Neural progenitor cell (in vitro differentiated cells): ENCODE data around the gene MSI2. TPM values are rescaled to one million over a fixed set of nuclear protein-coding genes. Genes with fewer than 3 reads are reported as not detected.
"Not testable (repeated sequence)": the region's sequence is repeated elsewhere in the genome, so short reads cannot be mapped to it uniquely, and the experiment has no call there.

Experiments used
- DNase-seq: peaks from one replicate; pipeline ENCODE4 v3.0.0-alpha.2; 2016; ENCODE audit warnings: low spot score
- H2AFZ ChIP-seq: fragments of 200-600 bp; sonication (generic); replicated peaks from 2 replicates; pipeline ENCODE4 v1.6.1; 2016; ENCODE audit warnings: antibody characterized with exemption
- H3F3A ChIP-seq: fragments of 200-600 bp; sonication (generic); 2 replicates; pipeline ENCODE4 v1.6.1; 2016; ENCODE audit warnings: antibody characterized with exemption, low read depth
- H3K27ac ChIP-seq: fragments of 200-600 bp; sonication (generic); 2 replicates; pipeline ENCODE4 v1.5.1; 2016; ENCODE audit warnings: mild to moderate bottlenecking
- H3K27me3 ChIP-seq: fragments of 200-600 bp; sonication (generic); 2 replicates; pipeline ENCODE4 v1.6.1; 2016; ENCODE audit warnings: mild to moderate bottlenecking, moderate library complexity
- H3K36me3 ChIP-seq: fragments of 200-600 bp; sonication (generic); 2 replicates; pipeline ENCODE4 v1.5.1; 2016
- H3K4me1 ChIP-seq: fragments of 200-600 bp; sonication (generic); 2 replicates; pipeline ENCODE4 v1.6.1; 2016; ENCODE audit warnings: mixed run types
- H3K4me2 ChIP-seq: fragments of 200-600 bp; sonication (generic); 2 replicates; pipeline ENCODE4 v1.6.1; 2016
- H3K4me3 ChIP-seq: fragments of 200-600 bp; sonication (generic); 2 replicates; pipeline ENCODE4 v1.5.1; 2016
- H3K79me2 ChIP-seq: fragments of 200-600 bp; sonication (generic); 2 replicates; pipeline ENCODE4 v1.6.1; 2016; ENCODE audit warnings: low read depth
- H3K9ac ChIP-seq: fragments of 200-600 bp; sonication (generic); 2 replicates; pipeline ENCODE4 v1.6.1; 2016
- H3K9me3 ChIP-seq: fragments of 200-600 bp; sonication (generic); 2 replicates; pipeline ENCODE4 v1.5.1; 2016; ENCODE audit warnings: low read depth
- H4K20me1 ChIP-seq: fragments of 200-600 bp; sonication (generic); 2 replicates; pipeline ENCODE4 v1.6.1; 2016; ENCODE audit warnings: low read depth
- H3K27ac Mint-ChIP-seq: 3 replicates; pipeline ENCODE4 v1.8.0; 2021; ENCODE audit warnings: mixed read lengths
- H3K27me3 Mint-ChIP-seq: 2 replicates; pipeline ENCODE4 v1.8.0; 2022; ENCODE audit warnings: low read depth, mild to moderate bottlenecking, inconsistent platforms, moderate library complexity, mixed read lengths; ENCODE audit not compliant: insufficient read depth
- H3K36me3 Mint-ChIP-seq: 3 replicates; pipeline ENCODE4 v1.8.0; 2021; ENCODE audit warnings: mixed read lengths
- H3K4me1 Mint-ChIP-seq: 3 replicates; pipeline ENCODE4 v1.8.0; 2021; ENCODE audit warnings: mixed read lengths
- H3K4me3 Mint-ChIP-seq: 3 replicates; pipeline ENCODE4 v1.8.0; 2021; ENCODE audit warnings: mild to moderate bottlenecking, moderate library complexity, mixed read lengths
- H3K9me3 Mint-ChIP-seq: 3 replicates; pipeline ENCODE4 v1.8.0; 2020; ENCODE audit warnings: mixed read lengths
- CTCF ChIP-seq: fragments of 200-600 bp; sonication (generic); IDR thresholded peaks from 2 replicates; pipeline ENCODE4 v1.5.1; 2017; ENCODE audit warnings: antibody characterized with exemption, mild to moderate bottlenecking
- EZH2 ChIP-seq: fragments of 200-600 bp; sonication (generic); IDR thresholded peaks from 2 replicates; pipeline ENCODE4 v1.6.1; 2017; ENCODE audit warnings: antibody characterized with exemption, mild to moderate bottlenecking, moderate library complexity
- EZH2phosphoT487 ChIP-seq: fragments of 200-600 bp; sonication (generic); IDR thresholded peaks from 2 replicates; pipeline ENCODE4 v1.6.1; 2017; ENCODE audit warnings: antibody characterized with exemption
- total RNA-seq: library from RNA; depleted of rRNA; stranded (reverse); fragments of >200 nt; gene quantifications from 2 replicates; pipeline ENCODE4 v1.2.3, GENCODE V29; 2015; ENCODE audit warnings: low replicate concordance

MSI2 gene
- total RNA-seq, 1 donor from 2014 or later = 96.9 TPM

DNA sequence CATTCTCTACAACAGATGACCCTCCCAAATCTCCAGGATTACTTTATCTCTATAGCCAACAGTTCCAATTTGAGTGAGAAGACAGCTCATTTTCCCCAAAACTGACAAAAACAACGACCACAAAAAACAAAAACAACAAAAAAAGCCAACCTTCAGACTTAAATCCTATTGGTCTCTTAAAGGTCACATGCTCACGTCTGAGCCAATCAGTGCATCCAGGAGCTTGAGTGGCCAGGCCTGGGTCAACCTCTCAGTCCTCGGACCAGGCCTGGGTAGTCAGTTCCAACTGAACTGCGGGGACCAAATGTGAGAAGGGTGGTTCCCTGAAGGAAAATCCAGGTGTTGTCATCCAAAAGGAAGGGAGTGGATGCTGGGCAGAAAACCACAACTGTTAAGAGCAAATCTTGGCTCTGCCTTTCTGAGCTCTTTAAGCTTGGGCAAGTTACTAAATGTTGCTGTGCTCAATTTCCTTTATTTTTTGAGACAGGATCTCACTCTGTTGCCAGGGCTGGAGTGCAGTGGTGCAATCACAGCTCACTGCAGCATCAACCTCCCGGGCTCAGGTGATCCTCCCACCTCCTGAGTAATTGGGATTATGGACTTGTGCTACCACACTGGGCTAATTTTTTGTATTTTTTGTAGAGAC is 43.0 kb upstream of the MSI2 start:
- Histone ChIP-seq H3K27ac (no peak overlapping the region), H3K27me3 (no peaks in the 10 kb centered on the region), H3K9me3 (no peaks in the 10 kb centered on the region), H3F3A (peaks cover 14% of the 10 kb centered on the region), H3K4me1 (peaks cover 12% of the 10 kb centered on the region), H3K9ac (no peak overlapping the region), H3K4me3 (no peak overlapping the region), H4K20me1 (no peaks in the 10 kb centered on the region), H2AFZ (no peak overlapping the region), H3K4me2 (no peak overlapping the region), H3K79me2 (no peaks in the 10 kb centered on the region), H3K36me3 (no peaks in the 10 kb centered on the region)
- H3K27ac Mint-ChIP-seq = no peak overlapping the region
- no peak for DNase-seq
- no peak overlapping the region for H3K4me3 Mint-ChIP-seq
- TF ChIP-seq EZH2 = no peak
- TF ChIP-seq CTCF = no peak
- no peak for TF ChIP-seq EZH2phosphoT487
- peaks cover 17% of the 10 kb centered on the region for H3K4me1 Mint-ChIP-seq
- H3K27me3 Mint-ChIP-seq = peaks cover 2% of the 10 kb centered on the region
- H3K9me3 Mint-ChIP-seq = peaks cover 12% of the 10 kb centered on the region
- H3K36me3 Mint-ChIP-seq = no peaks in the 10 kb centered on the region

DNA sequence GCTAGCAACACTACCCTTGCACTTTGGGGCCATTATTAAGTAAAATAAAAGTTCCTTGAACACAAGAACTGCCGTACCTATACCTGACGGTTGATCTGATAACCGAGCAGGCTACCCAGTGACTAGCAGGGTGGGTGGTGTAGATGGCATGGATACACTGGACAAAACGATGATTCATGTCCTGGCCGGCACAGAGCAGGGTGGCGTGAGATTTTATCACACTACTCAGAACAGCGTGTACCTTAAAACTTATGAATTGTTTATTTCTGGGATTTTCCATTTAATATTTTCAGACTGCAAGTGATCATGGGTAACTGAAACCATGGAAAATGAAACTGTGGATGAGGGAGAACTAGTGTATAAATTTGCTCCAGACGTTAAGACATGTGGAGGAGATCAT is 41.0 kb upstream of the MSI2 start:
- H3K9me3 ChIP-seq = no peaks in the 10 kb centered on the region
- peaks cover 15% of the 10 kb centered on the region for H3K4me1 Mint-ChIP-seq
- no peak for TF ChIP-seq EZH2phosphoT487
- TF ChIP-seq CTCF = no peak
- TF ChIP-seq EZH2 = no peak
- peaks cover 11% of the 10 kb centered on the region for H3F3A ChIP-seq
- H3K79me2 ChIP-seq = no peaks in the 10 kb centered on the region
- no peaks in the 10 kb centered on the region for H3K36me3 Mint-ChIP-seq
- H3K4me3 ChIP-seq = no peak overlapping the region
- H3K9ac ChIP-seq = no peak overlapping the region
- H3K27me3 ChIP-seq = no peaks in the 10 kb centered on the region
- DNase-seq = no peak
- H3K27ac Mint-ChIP-seq = no peak overlapping the region
- peaks cover 8% of the 10 kb centered on the region for H3K9me3 Mint-ChIP-seq
- H3K4me2 ChIP-seq = no peak overlapping the region
- H3K4me1 ChIP-seq = peaks cover 12% of the 10 kb centered on the region
- no peak overlapping the region for H3K4me3 Mint-ChIP-seq
- no peaks in the 10 kb centered on the region for H3K36me3 ChIP-seq
- H4K20me1 ChIP-seq = no peaks in the 10 kb centered on the region
- no peak overlapping the region for H3K27ac ChIP-seq
- H3K27me3 Mint-ChIP-seq = peaks cover under 1% of the 10 kb centered on the region
- H2AFZ ChIP-seq = no peak overlapping the region

GRCh38 chr17:57221366-57222350 is 34.7 kb upstream of the MSI2 start:
- Histone ChIP-seq H3F3A (no peaks in the 10 kb centered on the region), H3K36me3 (no peaks in the 10 kb centered on the region), H3K9ac (no peak overlapping the region), H3K4me1 (no peaks in the 10 kb centered on the region), H3K79me2 (no peaks in the 10 kb centered on the region), H4K20me1 (no peaks in the 10 kb centered on the region), H3K27ac (no peak overlapping the region), H3K4me2 (no peak overlapping the region), H3K9me3 (peaks cover 14% of the 10 kb centered on the region), H2AFZ (no peak overlapping the region), H3K27me3 (no peaks in the 10 kb centered on the region), H3K4me3 (no peak overlapping the region)
- Mint-ChIP-seq H3K27ac (no peak overlapping the region), H3K27me3 (peaks cover 5% of the 10 kb centered on the region), H3K36me3 (no peaks in the 10 kb centered on the region), H3K4me3 (no peak overlapping the region), H3K4me1 (no peaks in the 10 kb centered on the region), H3K9me3 (peaks cover 21% of the 10 kb centered on the region)
- TF ChIP-seq CTCF = no peak
- DNase-seq = no peak

DNA sequence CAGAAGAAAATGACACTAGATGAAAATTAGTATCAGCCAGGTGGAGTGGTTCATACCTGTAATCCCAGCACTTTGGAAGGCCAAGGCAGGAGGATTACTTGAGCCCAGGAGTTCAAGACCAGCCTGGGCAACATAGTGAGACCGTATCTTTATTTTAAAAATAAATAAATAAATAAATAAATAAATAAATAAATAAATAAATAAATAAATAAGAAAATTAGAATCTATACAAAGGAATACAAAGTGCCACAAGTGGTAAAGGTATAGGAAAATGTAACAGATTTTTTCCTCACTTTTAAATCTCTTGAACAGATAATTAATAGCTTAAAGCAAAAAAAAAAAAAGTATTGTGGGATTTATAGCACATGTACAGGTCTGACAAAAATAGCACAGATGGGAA is 33.9 kb upstream of the MSI2 start:
- H3K4me3 ChIP-seq = not testable (repeated sequence)

More for the DNA sequence above, 33.9 kb upstream of the MSI2 start:
- not testable (repeated sequence) for H2AFZ ChIP-seq, H3K36me3 Mint-ChIP-seq, H3K27ac Mint-ChIP-seq, DNase-seq, H3K27ac ChIP-seq, H3K79me2 ChIP-seq, H3K27me3 Mint-ChIP-seq, H3K9ac ChIP-seq, H3K4me2 ChIP-seq, H3K27me3 ChIP-seq, H3K36me3 ChIP-seq, H3K4me1 Mint-ChIP-seq, H3K4me1 ChIP-seq, H3F3A ChIP-seq, H3K4me3 Mint-ChIP-seq, H4K20me1 ChIP-seq
- peaks cover 14% of the 10 kb centered on the region for H3K9me3 ChIP-seq
- H3K9me3 Mint-ChIP-seq = peaks cover 20% of the 10 kb centered on the region
